NCI-H2107 treated with DMSO at 0.1 percent for 48 hours (cell line): ENCODE results near the gene SLC6A12.

Experiments
- DNase-seq: peaks from one replicate; lab custom pipeline; 2025; ENCODE audit not compliant: unreplicated experiment; lab: John Stamatoyannopoulos, UW

Gene SLC6A12

DNA sequence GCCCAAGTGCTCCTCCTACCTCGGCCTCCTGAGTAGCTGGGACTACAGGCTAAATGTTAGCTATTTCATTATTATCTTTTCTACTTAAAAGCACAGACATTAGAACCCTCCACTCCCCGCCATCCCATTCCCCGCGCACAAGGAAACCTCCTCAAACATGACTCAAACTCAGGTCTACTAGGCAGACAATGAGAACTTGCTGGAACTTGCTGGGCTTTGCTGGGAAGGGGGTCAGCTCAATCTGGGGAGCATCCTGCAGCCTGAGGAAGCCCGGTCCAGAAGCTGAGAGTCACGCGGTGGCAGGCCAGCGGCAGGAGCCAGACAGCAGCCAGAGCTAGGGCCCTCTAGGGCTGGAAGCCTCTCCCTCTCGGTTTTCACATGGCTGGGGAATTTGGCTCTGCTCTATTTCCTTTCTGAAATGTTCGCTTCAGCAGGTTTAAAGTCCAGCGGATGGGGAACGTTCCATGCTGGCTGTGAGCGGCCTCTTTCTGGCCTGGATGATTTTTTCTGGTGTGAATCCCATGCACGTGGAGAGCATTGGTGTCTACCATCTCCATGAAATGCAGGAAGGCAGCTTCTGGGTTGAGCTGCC lies 68.5 kb downstream of the SLC6A12 start:
- no peak for DNase-seq

DNA sequence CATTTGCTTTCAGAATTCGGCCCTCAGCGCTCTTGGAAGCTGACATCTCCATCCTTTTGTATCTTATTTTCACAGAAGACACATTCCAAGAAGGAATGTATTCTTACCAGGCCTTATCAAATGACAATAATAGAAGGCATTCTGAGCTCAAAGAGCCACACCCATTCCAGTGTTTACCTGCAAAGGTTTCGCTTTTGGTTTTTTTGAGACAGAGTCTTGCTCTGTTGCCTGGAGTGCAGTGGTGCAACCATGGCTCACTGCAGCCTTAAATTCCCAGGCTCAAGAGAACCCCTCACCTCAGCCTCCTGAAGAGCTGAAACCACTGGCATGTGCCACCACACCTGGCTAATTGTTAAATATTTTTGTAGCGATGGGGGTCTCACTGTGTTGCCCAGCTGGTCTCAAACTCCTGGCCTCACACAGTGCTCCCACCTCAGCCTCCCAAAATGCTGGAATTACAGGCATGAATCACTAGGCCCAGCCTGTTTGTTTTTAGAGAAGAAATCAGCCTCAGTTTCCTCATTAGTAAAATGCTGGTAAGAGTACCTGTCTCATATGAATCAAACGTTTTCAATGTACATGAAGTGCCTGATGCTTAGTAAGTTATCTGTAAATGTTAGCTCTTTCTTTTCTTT lies 69.2 kb downstream of the SLC6A12 start:
- DNase-seq, result peak; percentile 86

DNA sequence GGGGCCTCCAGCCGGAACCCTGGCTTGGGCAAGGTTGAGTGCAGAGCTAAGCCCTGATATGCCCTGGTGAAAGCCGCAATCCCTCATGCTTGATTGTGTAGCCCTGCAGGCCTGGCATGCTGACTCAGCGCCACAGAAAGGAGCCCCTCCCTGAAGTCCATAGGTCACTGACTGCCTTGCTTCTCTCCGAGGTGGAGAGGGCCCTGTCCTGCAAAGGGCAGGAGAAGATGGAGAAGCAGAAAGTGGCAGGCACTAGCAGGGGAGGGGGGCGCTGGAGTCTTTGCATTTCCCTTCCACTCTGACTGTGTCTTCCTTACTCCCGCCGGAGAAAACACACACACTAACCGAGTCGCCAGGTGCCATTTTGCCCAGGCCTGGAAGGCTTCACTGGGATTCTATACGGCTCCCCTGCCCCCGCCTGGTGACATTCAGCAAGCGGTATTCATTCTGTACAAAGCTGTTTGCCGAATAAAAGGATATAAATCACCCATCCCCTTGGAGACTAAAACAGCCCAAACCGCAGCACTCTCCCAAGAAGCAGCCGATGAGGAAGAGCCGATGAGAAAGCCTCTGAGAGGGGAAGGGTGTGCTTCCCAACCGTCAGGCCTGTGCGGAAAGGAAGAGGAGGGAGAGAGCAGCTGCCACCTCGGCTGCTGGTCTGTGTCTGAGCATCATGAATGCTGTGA lies 69.8 kb downstream of the SLC6A12 start:
- DNase-seq, result peak; percentile 94

DNA sequence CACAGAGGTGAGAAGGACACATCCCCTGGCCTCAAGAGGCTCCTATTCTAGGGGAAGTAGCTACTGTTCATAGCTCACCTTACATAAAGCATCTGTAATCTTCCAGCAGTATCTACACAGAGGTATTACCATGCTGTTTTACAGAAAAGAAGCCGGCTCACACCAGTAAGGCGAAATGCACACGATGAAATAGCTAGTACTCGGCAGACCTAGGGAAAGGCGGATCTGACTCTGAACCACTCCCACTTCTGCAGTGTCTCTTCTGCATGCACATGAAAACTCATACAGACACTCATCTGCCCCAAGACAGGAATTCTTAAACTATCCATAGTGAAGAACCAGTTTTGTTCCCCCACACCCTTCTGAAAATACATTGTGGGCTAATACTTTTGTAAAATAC lies 73.8 kb downstream of the SLC6A12 start:
- DNase-seq, result no peak
